Parathyroid adenoma (tissue), 2 donors: ENCODE data around the gene CNKSR2.

ENCODE experiments used
- H2AFZ ChIP-seq: fragments of 300-600 bp; sonication (generic); one replicate; pipeline ENCODE4 v1.7.0; 2017; ENCODE audit warnings: antibody characterized with exemption, mild to moderate bottlenecking
- H3K27ac ChIP-seq: fragments of 300-600 bp; sonication (generic); one replicate; pipeline ENCODE4 v1.7.0; 2017
- H3K27me3 ChIP-seq: fragments of 300-600 bp; sonication (generic); one replicate; pipeline ENCODE4 v1.7.0; 2017; ENCODE audit warnings: low read length; ENCODE audit not compliant: control insufficient read depth, insufficient read depth
- H3K36me3 ChIP-seq: fragments of 300-600 bp; sonication (generic); one replicate; pipeline ENCODE4 v1.7.0; 2017; ENCODE audit warnings: low read length; ENCODE audit not compliant: control insufficient read depth, insufficient read depth
- H3K4me1 ChIP-seq: fragments of 300-600 bp; sonication (generic); one replicate; pipeline ENCODE4 v1.7.0; 2017; ENCODE audit warnings: control low read depth
- H3K4me2 ChIP-seq: fragments of 300-600 bp; sonication (generic); one replicate; pipeline ENCODE4 v1.7.0; 2017; ENCODE audit warnings: low read length
- H3K4me3 ChIP-seq: fragments of 300-600 bp; sonication (generic); one replicate; pipeline ENCODE4 v1.7.0; 2017; ENCODE audit warnings: low read depth, low read length
- H3K79me2 ChIP-seq: fragments of 300-600 bp; sonication (generic); one replicate; pipeline ENCODE4 v1.7.0; 2017; ENCODE audit warnings: control low read depth
- H3K9ac ChIP-seq: fragments of 300-600 bp; sonication (generic); one replicate; pipeline ENCODE4 v1.7.0; 2017; ENCODE audit warnings: mild to moderate bottlenecking
- H3K9me3 ChIP-seq: fragments of 300-600 bp; sonication (generic); one replicate; pipeline ENCODE4 v1.7.0; 2017; ENCODE audit warnings: low read length; ENCODE audit not compliant: control insufficient read depth
- CTCF ChIP-seq: fragments of 300-600 bp; sonication (generic); IDR thresholded peaks from one replicate; pipeline ENCODE4 v1.7.0; 2017; ENCODE audit warnings: antibody characterized with exemption, mild to moderate bottlenecking
- donor health status: primary hyperparathyroidism.

Gene CNKSR2

GRCh38 chrX:21427086-21427485, 52.9 kb downstream of the CNKSR2 start:
- H3K36me3 ChIP-seq, result no peaks in the 10 kb centered on the region
- no peak overlapping the region for H3K4me3 ChIP-seq
- H3K9ac ChIP-seq, result no peak overlapping the region
- no peak for TF ChIP-seq CTCF
- H3K27me3 ChIP-seq, result no peaks in the 10 kb centered on the region
- H3K79me2 ChIP-seq, result no peaks in the 10 kb centered on the region
- H3K27ac ChIP-seq, result no peak overlapping the region
- no peak overlapping the region for H3K4me2 ChIP-seq
- no peaks in the 10 kb centered on the region for H3K4me1 ChIP-seq
- H3K9me3 ChIP-seq, result no peaks in the 10 kb centered on the region
- H2AFZ ChIP-seq, result no peak overlapping the region

GRCh38 chrX:21437036-21437435, 62.8 kb downstream of the CNKSR2 start:
- Histone ChIP-seq H3K36me3 (no peaks in the 10 kb centered on the region), H2AFZ (no peak overlapping the region), H3K27ac (no peak overlapping the region), H3K9ac (no peak overlapping the region), H3K9me3 (no peaks in the 10 kb centered on the region), H3K79me2 (no peaks in the 10 kb centered on the region), H3K27me3 (no peaks in the 10 kb centered on the region), H3K4me3 (no peak overlapping the region), H3K4me2 (no peak overlapping the region), H3K4me1 (no peaks in the 10 kb centered on the region)
- no peak for TF ChIP-seq CTCF

- Histone ChIP-seq H3K4me2 (no peak overlapping the region), H3K4me3 (no peak overlapping the region), H3K27ac (no peak overlapping the region), H2AFZ (no peak overlapping the region), H3K36me3 (no peaks in the 10 kb centered on the region), H3K79me2 (no peaks in the 10 kb centered on the region), H3K9me3 (no peaks in the 10 kb centered on the region), H3K4me1 (no peaks in the 10 kb centered on the region), H3K27me3 (no peaks in the 10 kb centered on the region), H3K9ac (no peak overlapping the region)
- TF ChIP-seq CTCF, result no peak
Measured at GRCh38 chrX:21438792-21439191, 64.6 kb downstream of the CNKSR2 start.

GRCh38 chrX:21440911-21441310, 66.7 kb downstream of the CNKSR2 start:
- Histone ChIP-seq H3K9ac (no peak overlapping the region), H3K4me2 (no peak overlapping the region), H3K27ac (no peak overlapping the region), H3K79me2 (no peaks in the 10 kb centered on the region), H3K27me3 (no peaks in the 10 kb centered on the region), H3K4me3 (no peak overlapping the region), H2AFZ (no peak overlapping the region), H3K9me3 (no peaks in the 10 kb centered on the region), H3K36me3 (no peaks in the 10 kb centered on the region), H3K4me1 (no peaks in the 10 kb centered on the region)
- no peak for TF ChIP-seq CTCF

GRCh38 chrX:21457718-21458117, 83.5 kb downstream of the CNKSR2 start:
- Histone ChIP-seq H2AFZ (no peak overlapping the region), H3K36me3 (no peaks in the 10 kb centered on the region), H3K27ac (no peak overlapping the region), H3K9me3 (no peaks in the 10 kb centered on the region), H3K4me3 (no peak overlapping the region), H3K27me3 (no peaks in the 10 kb centered on the region), H3K9ac (no peak overlapping the region), H3K4me1 (no peaks in the 10 kb centered on the region), H3K79me2 (no peaks in the 10 kb centered on the region), H3K4me2 (no peak overlapping the region)
- TF ChIP-seq CTCF, result no peak
